Activated CD8-positive, alpha-beta memory T cell treated with anti-CD3 and anti-CD28 coated beads for 36 hours (primary cell): ENCODE data around the gene UBLCP1. TPM values are rescaled to one million over a fixed set of nuclear protein-coding genes. Genes with fewer than 3 reads are reported as not detected.
"Not testable (repeated sequence)": the region's sequence is repeated elsewhere in the genome, so short reads cannot be mapped to it uniquely, and the experiment has no call there.

Source experiments
- CTCF ChIA-PET: fragments of 350-600 bp; sonication (Branson Sonifier 250); formaldehyde crosslinking; loops from one replicate; lab custom pipeline; 2021; ENCODE audit warnings: antibody characterized with exemption; lab: Charles Lee
- POLR2A ChIA-PET: fragments of 350-600 bp; sonication (Branson Sonifier 250); formaldehyde crosslinking; loops from one replicate; lab custom pipeline; 2021; ENCODE audit warnings: antibody characterized with exemption; lab: Charles Lee
- total RNA-seq, 2 experiments: library from RNA; stranded (reverse); gene quantifications; one replicate each; pipeline ENCODE4 v1.2.3, GENCODE V29; 2021

Gene UBLCP1
- total RNA-seq, 2 experiments from 2014 or later = 40.5 to 41.7 TPM

DNA sequence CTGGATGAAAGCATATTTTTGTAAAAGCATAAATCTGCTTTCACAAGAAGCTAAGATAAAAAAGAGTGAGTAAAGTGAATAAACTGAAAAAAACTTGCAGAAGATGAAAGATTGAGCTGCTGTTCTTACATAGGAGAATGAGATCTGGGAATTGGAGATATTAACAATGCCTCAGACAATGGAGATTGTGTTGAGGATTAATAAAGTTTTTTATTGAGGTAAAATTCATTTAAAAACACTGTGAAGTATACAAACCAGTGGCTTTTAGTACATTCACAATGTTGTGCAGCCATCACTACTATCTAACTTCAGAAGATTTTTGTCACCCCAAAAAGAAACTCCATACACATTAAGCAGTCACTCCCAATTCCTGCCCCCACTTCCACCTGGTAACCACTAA, 19.7 kb upstream of the UBLCP1 start:
- ChIA-PET CTCF (no interaction called here), POLR2A (no interaction called here)

DNA sequence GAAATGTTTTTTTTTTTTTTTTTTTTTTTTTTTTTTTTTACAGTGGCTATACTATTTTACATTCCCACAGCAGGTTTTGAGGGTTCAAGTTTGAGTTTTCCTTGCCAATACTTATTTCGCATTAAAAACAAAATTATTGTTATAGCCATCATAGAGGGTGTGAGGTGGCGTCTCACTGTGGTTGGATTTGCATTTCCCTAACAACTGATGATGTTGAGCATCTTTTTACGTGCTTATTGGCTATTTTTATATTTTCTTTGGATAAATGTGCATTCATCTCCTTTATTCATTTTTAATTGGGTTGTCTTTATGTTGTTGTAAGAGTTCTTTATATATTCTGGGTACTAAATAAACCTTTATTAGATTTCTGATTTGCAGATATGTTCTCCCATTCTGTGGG, 18.9 kb upstream of the UBLCP1 start:
- ChIA-PET CTCF (no interaction called here), POLR2A (no interaction called here)

DNA sequence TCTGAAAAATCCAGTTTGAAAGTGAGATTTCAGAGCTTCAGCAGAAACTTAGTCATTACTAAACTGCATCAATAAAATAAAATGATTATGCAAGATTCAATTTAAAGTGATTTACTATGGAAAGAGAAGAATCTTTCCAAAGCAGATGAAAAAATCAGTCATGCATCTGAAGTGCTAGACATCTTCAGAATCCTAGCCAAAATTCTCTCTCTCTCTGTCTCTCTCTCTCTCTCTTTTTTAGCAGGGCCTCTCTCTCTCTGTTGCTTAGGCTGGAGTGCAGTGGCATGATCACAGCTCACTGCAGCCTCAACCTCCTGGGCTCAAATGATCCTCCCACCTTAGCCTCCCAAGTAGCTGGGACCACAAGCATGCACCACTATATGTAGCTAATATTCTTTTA, 18.2 kb upstream of the UBLCP1 start:
- ChIA-PET CTCF (no interaction called here), POLR2A (no interaction called here)

DNA sequence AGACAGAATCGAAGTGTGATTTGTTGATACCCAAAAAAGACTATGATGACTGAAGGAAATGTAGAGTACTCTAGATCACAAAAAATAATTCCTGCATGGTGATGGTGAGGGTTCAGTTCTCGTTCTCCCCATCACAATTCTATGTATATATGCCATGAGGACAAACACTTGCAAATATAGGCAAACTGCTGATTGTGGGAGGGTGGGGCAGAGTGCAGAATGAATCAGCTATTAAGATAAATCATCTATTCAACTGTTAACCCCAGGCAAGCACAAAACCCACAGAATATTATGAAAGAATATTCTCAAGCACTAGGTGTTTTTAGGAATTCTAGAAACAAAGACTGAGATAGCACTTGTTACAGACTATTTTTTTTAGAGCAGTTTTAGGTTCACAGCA, 13.9 kb upstream of the UBLCP1 start:
- POLR2A ChIA-PET = interaction anchor here (0.7 kb wide), 1 partner anchor 58 kb away, joined by 4 read pairs; no protein-coding TSS in a partner anchor
- CTCF ChIA-PET = no interaction called here

DNA sequence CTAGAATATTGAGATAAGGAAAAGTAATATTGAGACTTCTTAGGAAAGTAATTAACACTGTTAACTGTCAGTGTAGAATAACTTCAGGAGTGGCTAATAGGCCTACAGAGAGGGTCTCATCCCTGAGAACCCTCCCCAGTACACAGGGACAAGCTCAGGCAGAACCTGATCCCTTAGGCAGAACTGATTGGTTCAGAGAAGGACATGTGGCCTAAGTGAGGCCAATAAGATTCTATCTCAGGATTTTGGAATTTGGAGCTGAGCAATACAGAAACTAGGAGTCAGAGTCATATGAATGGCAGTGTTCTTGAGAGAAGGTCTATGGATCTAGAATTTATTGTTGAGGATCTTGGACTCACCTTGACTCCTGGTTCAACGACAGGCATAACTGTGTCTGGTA, 10.9 kb upstream of the UBLCP1 start:
- ChIA-PET CTCF (no interaction called here), POLR2A (no interaction called here)

DNA sequence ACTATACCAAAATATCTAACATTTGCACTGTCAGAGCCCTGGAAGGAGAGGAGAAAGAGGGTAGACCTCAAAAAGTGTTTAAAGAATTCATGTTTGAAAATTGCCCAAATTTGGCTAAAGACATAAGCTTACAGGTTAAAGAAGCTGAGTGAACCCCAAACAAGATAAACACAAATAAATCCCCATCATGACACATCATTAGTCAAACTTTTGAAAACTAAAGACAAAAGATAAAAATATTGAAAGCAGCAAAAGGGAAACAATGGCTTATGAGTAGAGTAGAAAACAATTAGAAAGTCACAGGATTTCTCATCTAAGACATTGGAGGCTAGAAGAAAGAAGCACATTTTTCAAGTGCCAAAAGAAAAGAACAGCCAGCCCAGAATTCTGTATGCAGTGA, 6.1 kb upstream of the UBLCP1 start:
- POLR2A ChIA-PET = no interaction called here
- CTCF ChIA-PET = interaction anchor here (1.3 kb wide), 1 partner anchor 100 kb away, joined by 3 read pairs; no protein-coding TSS in a partner anchor

DNA sequence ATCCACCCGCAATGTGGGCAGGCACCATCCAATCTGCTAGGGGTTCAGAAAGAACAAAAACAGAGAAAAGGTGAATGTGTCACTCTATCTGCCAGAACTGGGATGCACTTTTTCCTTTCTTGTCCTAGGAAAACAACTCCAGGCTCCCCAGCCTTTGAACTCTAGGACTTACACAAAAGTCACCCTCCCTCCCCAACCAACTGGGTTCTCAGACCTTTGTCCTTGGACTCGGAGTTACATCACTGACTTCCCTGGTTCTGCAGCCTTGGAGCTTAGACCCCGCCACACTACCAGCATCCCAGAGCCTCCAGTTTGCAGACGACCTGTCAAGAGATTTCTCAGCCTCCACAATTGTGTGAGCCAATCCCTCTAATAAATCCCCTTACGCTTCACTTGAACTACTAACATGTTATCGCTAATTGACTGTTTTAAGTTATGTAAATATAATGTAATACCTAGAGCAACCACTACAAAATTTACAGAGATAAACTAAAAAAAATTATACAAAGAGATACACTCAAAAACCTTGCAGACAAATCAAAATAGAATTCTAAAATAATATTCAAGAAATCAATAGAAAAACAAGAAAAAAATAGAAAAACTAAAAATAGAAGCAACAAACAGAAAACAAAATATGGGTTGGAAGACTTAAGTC, 5.3 kb upstream of the UBLCP1 start:
- ChIA-PET CTCF (interaction anchor here (1.3 kb wide), 1 partner anchor 101 kb away, joined by 3 read pairs; no protein-coding TSS in a partner anchor), POLR2A (no interaction called here)

DNA sequence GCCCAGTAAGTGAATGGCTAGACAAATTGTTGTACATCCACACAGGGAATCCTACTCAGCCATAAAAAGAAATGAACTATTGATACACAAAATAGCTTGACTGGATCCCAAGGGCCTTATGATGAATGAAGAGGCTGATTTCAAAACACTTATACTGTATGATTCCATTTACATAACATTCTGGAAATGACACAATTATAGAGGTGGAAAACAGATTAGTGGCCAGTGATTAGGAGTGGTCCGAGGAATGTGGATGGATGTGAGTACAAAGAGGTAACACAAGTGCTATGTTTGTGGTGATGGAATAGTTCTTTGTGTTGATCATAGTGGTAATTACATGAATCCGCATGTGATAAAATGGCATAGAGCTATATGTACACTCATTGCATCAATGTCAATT, 4.7 kb upstream of the UBLCP1 start:
- POLR2A ChIA-PET = no interaction called here
- CTCF ChIA-PET = no interaction called here

DNA sequence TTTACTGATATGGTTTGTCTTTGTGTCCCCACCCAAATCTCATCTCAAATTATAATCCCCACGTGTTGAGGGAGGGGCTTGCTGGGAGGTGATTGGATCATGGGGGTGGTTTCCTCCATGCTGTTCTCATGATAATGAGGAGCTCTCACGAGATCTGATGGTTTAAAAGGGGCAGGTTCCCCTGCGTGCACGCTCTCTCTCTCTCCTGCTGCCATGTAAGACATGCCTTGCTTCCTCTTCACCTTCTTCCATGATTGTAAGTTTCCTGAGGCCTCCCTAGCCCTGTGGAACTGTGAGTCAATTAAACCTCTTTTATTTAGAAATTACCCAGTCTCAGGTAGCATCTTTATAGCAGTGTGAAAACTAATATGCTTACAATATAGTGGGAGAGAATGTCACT, 2.9 kb upstream of the UBLCP1 start:
- CTCF ChIA-PET, POLR2A ChIA-PET: not testable (repeated sequence)

DNA sequence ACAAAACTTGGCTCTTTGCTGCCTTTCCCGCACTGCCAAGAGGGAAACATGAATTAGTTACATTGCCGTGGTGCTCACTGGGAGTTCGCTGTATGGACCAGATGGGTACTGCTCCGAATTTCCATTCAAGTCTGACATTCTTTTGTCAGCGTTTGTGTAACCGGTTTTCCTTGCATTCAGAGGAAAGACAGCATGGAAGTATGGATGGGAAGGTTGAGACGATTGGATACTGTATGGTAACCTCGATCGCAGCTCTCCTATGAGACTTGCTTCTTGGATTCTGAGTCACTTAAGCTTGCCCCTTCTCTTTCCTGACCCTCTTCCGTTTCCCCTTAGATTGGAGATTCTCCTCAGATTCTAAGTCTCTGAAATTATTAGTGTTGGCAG, 625 bp upstream of the UBLCP1 start:
- CTCF ChIA-PET = no interaction called here
- POLR2A ChIA-PET = interaction anchor here (0.7 to 0.8 kb wide), 2 partner anchors 55 to 275 kb away, joined by 3 read pairs; no protein-coding TSS in a partner anchor

DNA sequence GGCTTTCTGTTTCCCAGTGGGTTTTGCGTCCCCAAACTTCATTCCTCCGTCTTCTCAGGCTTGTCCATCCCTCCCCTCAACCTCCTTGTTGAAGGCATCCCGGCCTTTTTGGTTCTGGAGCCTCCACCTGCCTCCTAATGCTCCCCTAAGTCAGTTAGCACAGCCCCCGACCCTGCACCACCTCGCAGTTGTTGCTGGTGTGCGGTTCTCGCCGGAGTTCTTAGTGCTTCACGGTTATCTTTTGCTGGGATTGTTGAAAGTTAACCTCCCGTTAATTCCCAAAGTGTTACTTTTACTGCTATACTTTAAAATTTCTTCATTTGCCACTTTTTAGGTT, 447 bp downstream of the UBLCP1 start:
- POLR2A ChIA-PET = interaction anchor here (0.6 to 1.1 kb wide), 2 partner anchors 56 to 1364 kb away, joined by 4 to 8 read pairs; no protein-coding TSS in a partner anchor

DNA sequence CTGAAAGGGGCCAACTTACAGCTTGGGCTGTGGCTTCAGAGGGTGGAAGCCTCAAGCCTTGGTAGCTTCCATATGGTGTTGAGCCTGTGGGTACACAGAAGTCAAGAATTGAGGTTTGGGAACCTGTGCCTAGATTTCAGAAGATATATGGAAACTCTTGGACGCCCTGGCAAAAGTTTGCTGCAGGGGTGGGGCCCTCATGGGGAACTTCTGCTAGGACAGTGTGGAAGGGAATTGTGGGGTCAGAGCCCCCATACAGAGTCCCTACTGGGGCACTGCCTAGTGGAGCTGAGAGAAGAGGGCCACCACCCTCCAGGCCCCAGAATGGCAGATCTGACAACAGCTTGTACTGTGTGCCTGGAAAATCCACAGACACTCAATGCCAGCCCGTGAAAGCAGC, 3.7 kb downstream of the UBLCP1 start:
- CTCF ChIA-PET, POLR2A ChIA-PET: not testable (repeated sequence)

More for the DNA sequence above, 447 bp downstream of the UBLCP1 start:
- CTCF ChIA-PET = no interaction called here

DNA sequence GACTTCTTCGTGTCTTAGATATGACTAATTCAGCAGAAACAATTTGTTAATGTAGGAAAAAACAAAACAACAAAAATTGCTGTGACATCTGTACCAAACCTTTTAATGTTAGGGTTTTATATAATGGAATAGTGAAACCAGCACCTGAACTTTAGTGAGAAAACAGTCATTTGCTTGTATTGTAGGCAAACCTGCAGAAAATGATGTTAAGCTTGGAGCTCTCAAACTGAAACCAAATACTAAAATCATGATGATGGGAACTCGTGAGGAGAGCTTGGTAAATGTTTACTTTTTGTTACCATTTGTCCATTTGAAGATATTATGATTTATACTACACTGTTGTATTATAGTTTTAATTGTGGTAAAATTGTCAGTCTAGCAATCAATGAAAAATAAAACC, 6.6 kb downstream of the UBLCP1 start:
- POLR2A ChIA-PET = no interaction called here
- CTCF ChIA-PET = no interaction called here

DNA sequence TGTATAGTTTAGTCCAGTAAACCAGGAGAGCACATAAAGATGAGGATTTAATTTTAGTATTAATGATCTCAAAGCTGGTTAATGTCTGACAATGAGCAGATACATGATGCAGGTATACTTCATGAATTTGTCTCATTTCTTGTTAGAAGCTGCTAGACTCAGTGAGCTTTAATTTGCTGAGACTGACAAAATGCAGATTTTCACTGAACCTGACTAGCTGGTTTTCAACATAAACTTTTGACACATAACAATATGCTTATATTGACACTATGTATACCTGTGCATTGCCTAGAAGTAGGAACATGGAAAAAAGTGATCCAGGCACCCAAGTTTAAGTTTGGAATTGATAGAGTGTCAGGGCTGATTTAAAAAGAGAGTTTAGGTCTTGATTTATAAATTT, 10.8 kb downstream of the UBLCP1 start:
- ChIA-PET CTCF (no interaction called here), POLR2A (no interaction called here)

DNA sequence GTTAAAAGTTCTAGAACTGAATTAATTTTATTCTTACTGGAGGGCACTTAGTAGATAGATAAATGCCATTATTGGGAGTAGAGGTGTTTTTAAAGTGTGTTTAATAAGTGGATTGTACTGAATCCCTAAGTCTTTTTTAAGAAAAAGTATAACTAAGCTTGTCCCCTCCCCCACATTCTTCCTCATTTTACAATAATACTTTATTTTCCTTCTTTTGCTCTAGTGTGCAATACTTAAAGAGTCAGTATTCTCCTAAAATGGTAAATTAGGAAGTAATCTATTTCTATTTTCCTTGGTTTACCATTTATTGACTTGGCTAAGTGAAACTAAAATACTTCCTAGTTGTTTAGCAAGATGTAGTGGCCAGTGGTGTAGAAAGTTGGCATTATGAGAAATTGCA, 11.6 kb downstream of the UBLCP1 start:
- ChIA-PET POLR2A (interaction anchor here (0.7 kb wide), 1 partner anchor 12 kb away, joined by 3 read pairs; no protein-coding TSS in a partner anchor), CTCF (no interaction called here)

DNA sequence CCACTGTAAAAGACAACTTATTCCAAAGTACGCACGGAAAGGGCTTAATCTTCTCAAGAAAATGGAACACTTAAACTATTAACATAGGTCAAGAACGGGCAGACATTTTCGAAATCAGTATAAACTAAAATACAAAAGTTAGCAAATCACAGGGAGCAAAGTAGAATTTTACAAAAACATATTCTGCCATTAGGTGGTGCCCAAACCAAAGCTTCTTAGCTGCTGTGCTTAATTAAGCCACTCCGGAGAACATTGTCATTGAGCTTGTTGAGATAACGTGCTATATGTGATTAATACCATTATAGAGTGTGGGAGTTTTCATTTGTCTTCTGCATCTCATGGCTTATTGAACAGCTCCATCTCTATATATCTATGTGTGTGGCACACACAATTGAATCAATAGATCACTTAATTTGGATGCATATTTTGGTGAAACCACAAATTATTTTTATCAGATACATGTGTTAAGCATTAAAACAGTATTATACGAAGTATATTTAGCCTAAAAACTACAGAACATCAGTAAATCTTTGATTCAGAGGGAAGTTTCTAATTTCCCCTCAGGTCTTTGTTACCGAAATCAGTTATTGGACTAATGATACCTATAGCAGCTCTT, 23.4 kb downstream of the UBLCP1 start:
- CTCF ChIA-PET = interaction anchor here (0.9 kb wide), 1 partner anchor 25 kb away, joined by 3 read pairs; no protein-coding TSS in a partner anchor
- POLR2A ChIA-PET = interaction anchor here (0.6 kb wide), 2 partner anchors 12 to 1461 kb away, joined by 3 to 5 read pairs; no protein-coding TSS in a partner anchor

DNA sequence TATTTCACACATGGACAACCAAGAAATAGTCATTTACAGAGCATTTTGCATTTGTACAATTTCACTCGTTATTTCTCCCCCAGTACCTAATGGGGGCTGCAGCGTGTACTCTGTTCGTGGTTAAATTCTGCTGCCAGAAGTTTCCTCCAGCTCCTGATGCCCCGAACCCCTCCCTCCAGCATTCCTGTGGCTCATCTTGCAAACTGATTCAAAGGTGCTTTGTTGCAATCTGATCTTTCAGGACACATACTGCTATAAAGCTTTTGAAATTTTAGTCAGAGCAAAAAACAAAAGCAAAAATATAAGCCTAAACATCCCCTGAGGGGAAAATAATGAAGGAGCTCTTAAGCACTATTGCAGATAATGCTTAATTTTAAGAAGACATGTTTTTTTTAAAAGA, 27.7 kb downstream of the UBLCP1 start:
- CTCF ChIA-PET = no interaction called here
- POLR2A ChIA-PET = no interaction called here

DNA sequence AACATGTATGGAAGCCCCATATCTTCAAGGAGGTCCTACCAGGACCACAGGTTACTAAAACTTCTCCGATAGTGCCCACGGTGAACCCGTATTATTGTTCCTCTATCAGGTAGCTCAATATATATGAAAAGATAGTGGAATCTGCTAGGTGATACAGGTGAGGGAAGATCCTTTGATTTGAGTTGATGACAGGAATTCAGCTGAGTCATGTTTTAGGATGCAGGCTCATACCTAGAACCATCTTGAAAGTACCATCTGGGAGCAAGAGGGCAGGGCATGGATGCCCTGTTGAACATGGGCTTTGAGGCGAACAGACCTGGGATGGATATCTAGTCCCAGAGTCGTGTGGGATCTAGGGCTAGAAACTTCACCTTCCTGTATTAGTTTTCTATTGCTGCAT, 31.8 kb downstream of the UBLCP1 start:
- ChIA-PET CTCF (no interaction called here), POLR2A (no interaction called here)

DNA sequence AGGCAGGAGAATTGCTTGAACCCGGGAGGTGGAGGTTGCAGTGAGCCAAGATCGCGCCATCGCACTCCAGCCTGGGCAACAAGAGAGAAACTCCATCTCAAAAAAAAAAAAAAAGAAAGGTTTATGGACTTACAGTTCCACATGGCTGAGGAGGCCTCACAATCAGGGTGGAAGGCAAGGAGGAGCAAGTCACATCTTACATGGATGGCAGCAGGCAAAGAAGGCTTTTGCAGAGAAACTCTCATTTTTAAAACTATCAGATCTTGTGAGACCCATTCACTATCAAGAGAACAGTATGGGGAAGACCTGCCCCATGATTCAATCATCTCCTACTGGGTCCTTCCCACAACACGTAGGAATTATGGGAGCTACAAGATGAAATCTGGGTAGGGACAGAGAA, 34.2 kb downstream of the UBLCP1 start:
- CTCF ChIA-PET = not testable (repeated sequence)
- POLR2A ChIA-PET = interaction anchor here (0.7 kb wide), 1 partner anchor 524 kb away, joined by 3 read pairs; no protein-coding TSS in a partner anchor

DNA sequence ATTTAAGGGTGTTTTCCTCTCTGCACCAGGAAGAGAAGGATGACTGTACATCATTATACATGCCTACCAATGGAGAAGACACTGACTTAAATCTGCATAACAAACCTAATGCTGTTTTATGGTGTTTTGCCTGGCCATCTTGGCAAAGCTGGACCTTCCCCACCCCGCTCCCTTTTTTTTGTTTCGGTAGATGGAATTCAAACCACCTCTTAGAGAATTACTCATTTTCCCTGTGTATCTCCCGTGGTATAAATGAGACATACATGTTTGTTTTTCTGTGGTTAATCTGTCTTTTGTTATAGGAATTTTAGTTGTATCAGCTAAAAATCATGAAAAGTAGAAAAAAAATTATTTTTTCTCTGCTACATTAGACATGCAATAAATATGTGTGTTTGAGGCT, 38.4 kb downstream of the UBLCP1 start:
- ChIA-PET CTCF (interaction anchor here (1.4 kb wide), 1 partner anchor 145 kb away, joined by 3 read pairs; no protein-coding TSS in a partner anchor), POLR2A (no interaction called here)
